ENCODE data around the gene GPRIN2.
"Not testable (repeated sequence)": the region's sequence is repeated elsewhere in the genome, so short reads cannot be mapped to it uniquely, and the experiment has no call there.

The GPRIN2 gene

DNA sequence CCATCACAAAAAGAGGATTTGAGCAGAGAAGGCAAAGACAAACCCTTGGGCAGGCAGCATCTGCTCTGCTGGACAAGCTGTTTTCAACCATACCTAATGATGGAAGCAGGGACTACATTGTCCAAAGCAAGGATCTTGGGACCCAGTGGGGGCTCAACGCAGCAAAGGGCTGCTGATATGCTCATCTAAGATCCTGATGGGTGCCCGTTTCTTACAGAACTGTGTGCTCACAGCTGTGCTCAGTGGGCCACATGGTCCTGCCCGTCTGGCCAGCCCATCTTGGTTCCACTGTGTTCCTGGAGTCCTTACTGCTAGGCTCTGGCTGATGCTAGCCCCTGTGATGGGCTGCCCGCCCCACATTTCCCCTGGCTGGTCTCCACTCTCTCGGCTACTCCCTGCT lies 36.1 kb downstream of the GPRIN2 start:
- no peak for DNase-seq (ENCODE audit: low spot score)

- no peak for DNase-seq (ENCODE audit: low spot score)
These were observed 38.3 kb downstream of the GPRIN2 start for GRCh38 chr10:46518028-46518725.

- no peak for DNase-seq (ENCODE audit: low spot score)
These were observed 38.9 kb downstream of the GPRIN2 start for GRCh38 chr10:46517541-46517940.

DNA sequence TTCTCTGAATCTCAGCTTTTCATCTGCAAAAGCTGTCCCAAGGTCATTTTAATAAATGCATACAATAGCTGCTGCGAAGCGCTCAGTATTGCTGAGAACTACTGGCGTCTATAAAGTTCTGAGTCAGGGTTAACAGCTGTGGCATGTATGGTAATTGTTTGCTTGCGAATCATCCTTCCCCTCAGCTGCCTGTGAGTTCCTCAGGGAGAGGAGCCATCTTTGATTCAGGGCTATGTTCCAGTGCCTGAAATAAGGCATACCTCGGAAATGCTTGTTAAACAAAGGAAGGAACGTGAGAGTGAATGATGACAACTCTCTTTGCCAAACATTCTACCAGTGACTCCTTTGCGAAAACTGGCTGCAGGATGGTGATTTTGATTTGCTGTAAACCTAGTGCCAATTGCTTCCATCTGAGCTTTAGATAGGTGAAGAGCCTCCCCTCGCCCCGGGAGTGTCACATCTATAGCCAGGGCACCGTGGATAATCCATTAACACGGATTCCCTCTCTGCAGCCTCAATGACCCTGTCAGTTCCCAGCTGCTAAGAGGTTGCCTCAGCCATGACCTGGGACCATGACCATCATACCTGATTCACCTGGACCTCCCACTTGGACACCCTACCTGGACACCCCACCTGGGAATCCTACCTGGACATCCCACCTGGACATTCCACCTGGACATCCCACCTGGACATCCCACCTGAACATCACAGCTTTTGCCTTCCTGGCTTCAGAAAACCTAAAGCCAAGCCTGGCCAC lies 39.6 kb downstream of the GPRIN2 start:
- DNase-seq (ENCODE audit: low spot score): no peak

GRCh38 chr10:46515793-46516192 lies 40.7 kb downstream of the GPRIN2 start:
- no peak for DNase-seq (ENCODE audit: low spot score)

- no peak for DNase-seq (ENCODE audit: low spot score)
These were observed 41.1 kb downstream of the GPRIN2 start for GRCh38 chr10:46515366-46515765.

DNA sequence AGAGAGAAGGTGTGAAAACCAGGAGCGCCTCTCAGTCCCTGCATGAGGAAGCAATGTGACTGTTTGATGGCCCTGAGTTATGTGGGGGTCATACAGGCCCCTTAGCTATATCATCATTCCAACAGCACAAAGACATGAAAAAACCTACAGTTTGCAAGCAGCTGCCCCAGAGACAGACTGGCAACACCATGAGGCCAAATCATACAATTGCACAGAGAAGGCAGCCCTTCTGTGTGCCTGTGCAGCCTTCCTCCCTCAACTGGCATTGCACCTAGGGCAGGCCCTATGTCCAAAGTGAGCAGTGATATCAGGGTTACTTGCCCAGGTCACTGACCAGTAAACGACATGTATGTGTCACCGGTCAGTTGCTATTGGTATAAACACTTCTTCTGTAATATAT lies 41.6 kb downstream of the GPRIN2 start:
- DNase-seq (ENCODE audit: low spot score): no peak

- no peak for DNase-seq (ENCODE audit: low spot score)
These were observed 42.0 kb downstream of the GPRIN2 start for GRCh38 chr10:46514431-46514861.

- DNase-seq (ENCODE audit: low spot score): not testable (repeated sequence)
These were observed 43.1 kb downstream of the GPRIN2 start for GRCh38 chr10:46513333-46513732.

- DNase-seq (ENCODE audit: low spot score): not testable (repeated sequence)
These were observed 43.7 kb downstream of the GPRIN2 start for GRCh38 chr10:46512725-46513124.

DNA sequence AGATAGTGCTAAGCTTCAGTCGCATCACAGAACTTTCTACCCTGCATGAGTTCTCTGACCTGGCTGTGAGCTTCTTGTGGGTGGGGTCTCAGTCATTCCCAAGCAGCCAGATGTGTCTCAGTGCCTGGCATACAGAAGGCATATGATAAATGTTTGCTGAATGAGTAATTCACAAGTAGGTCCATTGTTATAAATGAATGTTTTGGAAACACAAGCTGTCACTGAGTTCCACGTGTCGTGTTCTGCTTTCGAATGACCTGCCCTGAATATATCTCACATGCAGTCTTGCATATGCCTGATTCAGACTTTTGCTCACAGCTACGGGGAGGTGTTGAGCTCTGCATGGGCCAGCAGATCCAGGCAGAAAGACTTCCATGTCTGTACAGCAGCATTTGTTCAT lies 44.5 kb downstream of the GPRIN2 start:
- DNase-seq (ENCODE audit: low spot score): not testable (repeated sequence)

All from activated CD4-positive, alpha-beta T cell treated with anti-CD3 and anti-CD28 coated beads, Interleukin-2, Interleukin-4, amounts not matched to agents 100 ng/mL and 50 ng/mL, durations not matched to agents 16 hours and 8 hours (primary cell).